HCT116 (cell line): Measurements from ENCODE around the gene NDUFB3. TPM values are rescaled to one million over a fixed set of nuclear protein-coding genes. Genes with fewer than 3 reads are reported as not detected.

Source experiments
- ATAC-seq: fragments of 200-7000 bp; cut with Tn5 transposase; 2 replicates; pipeline ENCODE4 v1.9.1; 2020; ENCODE audit warnings: mild to moderate bottlenecking, moderate library complexity
- BruUV-seq: library from RNA; stranded (reverse); fragments of 400-500 nt; replicated peaks from 2 replicates; lab custom pipeline; 2021; lab: Mats Ljungman, UMichigan
- CTCF ChIA-PET: fragments of 300-600 bp; sonication (Branson Sonifier 250); formaldehyde crosslinking; loops from one replicate; lab custom pipeline; 2021; ENCODE audit warnings: antibody characterized with exemption; lab: Charles Lee
- POLR2A ChIA-PET: fragments of 300-600, 350-600 bp; sonication (Branson Sonifier 250); formaldehyde crosslinking; loops from one replicate; lab custom pipeline; 2021; ENCODE audit warnings: antibody characterized with exemption; lab: Charles Lee
- RAD21 ChIA-PET, 2 experiments: fragments of 300-600 bp; sonication (Branson Sonifier 250); formaldehyde crosslinking; loops; one replicate each; lab custom pipeline; 2023; ENCODE audit warnings: low total read pairs in 2 of 2; ENCODE audit not compliant: uncharacterized antibody in 2 of 2, unreplicated experiment in 2 of 2, low non-redundant PET in 1 of 2; lab: Charles Lee
- DNase-seq: peaks from one replicate; pipeline ENCODE4 v3.0.0-alpha.2; 2010; ENCODE audit warnings: low read depth, low spot score
- H2AFZ ChIP-seq: fragments of 200-600 bp; shearing (Covaris generic), sonication (generic); 2 replicates; pipeline ENCODE4 v1.6.1; 2017; ENCODE audit warnings: low read depth, mixed run types, mixed read lengths, antibody characterized with exemption, low read length; ENCODE audit not compliant: poor library complexity, severe bottlenecking
- H3K27ac ChIP-seq: 2 replicates; pipeline ENCODE4 v1.5.1; 2012; ENCODE audit warnings: low read depth, low read length
- H3K27me3 ChIP-seq: fragments of 200-600 bp; sonication (generic); 2 replicates; pipeline ENCODE4 v1.6.1; 2016; ENCODE audit warnings: mixed run types, low read length, mixed read lengths; ENCODE audit not compliant: insufficient read depth
- H3K36me3 ChIP-seq, 2 experiments: fragments of 200-500 bp in 1 of 2; fragments of 200-600 bp in 1 of 2; sonication (Bioruptor generic) in 1 of 2; sonication (generic) in 1 of 2; 2 replicates each; pipeline versions ENCODE4 v1.5.1 to v1.6.1; 2014 to 2016; ENCODE audit warnings: low read length in 2 of 2, inconsistent platforms in 1 of 2, mixed read lengths in 1 of 2, mixed run types in 1 of 2; ENCODE audit not compliant: insufficient read depth in 2 of 2, control insufficient read depth in 1 of 2
- H3K4me1 ChIP-seq, 2 experiments: fragments of 200-600 bp in 1 of 2; sonication (generic) in 1 of 2; 2 replicates each; pipeline versions ENCODE4 v1.5.1 to v1.6.1; 2012 to 2017; ENCODE audit warnings: low read length in 2 of 2, inconsistent platforms in 1 of 2, mild to moderate bottlenecking in 1 of 2, mixed read lengths in 1 of 2, mixed run types in 1 of 2, moderate library complexity in 1 of 2; ENCODE audit not compliant: insufficient read depth in 2 of 2, control insufficient read depth in 1 of 2
- H3K4me2 ChIP-seq: fragments of 200-600 bp; sonication (generic); 2 replicates; pipeline ENCODE4 v1.6.1; 2017; ENCODE audit warnings: mixed run types, low read length, mixed read lengths
- H3K4me3 ChIP-seq, 2 experiments: fragments of 200-600 bp in 1 of 2; sonication (generic) in 1 of 2; replicated peaks in 1 of 2; 2 replicates each; pipeline ENCODE4 v1.5.1; 2011 to 2016; ENCODE audit warnings: low read length in 2 of 2, control low read depth in 1 of 2, low read depth in 1 of 2, mild to moderate bottlenecking in 1 of 2, mixed read lengths in 1 of 2, mixed run types in 1 of 2
- H3K79me2 ChIP-seq: fragments of 200-600 bp; sonication (generic); 2 replicates; pipeline ENCODE4 v1.6.1; 2017; ENCODE audit warnings: mild to moderate bottlenecking, mixed run types, low read length, moderate library complexity, mixed read lengths; ENCODE audit not compliant: insufficient read depth
- H3K9ac ChIP-seq: fragments of 200-600 bp; sonication (generic); 2 replicates; pipeline ENCODE4 v1.6.1; 2016; ENCODE audit warnings: low read length, mixed read lengths
- H3K9me2 ChIP-seq: fragments of 200-600 bp; sonication (generic), shearing (Covaris generic); 2 replicates; pipeline ENCODE4 v1.6.1; 2017; ENCODE audit warnings: mixed run types, mild to moderate bottlenecking, moderate library complexity; ENCODE audit not compliant: insufficient read depth
- H3K9me3 ChIP-seq, 2 experiments: fragments of 200-500 bp in 1 of 2; fragments of 200-600 bp in 1 of 2; sonication (Bioruptor generic) in 1 of 2; sonication (generic) in 1 of 2; 2 replicates each; pipeline ENCODE4 v1.6.1; 2014 to 2017; ENCODE audit warnings: low read length in 2 of 2, mixed read lengths in 2 of 2, inconsistent platforms in 1 of 2, low read depth in 1 of 2, mild to moderate bottlenecking in 1 of 2, mixed run types in 1 of 2, moderate library complexity in 1 of 2; ENCODE audit not compliant: control insufficient read depth in 1 of 2, insufficient read depth in 1 of 2
- H4K20me1 ChIP-seq: fragments of 200-600 bp; sonication (generic), shearing (Covaris generic); 2 replicates; pipeline ENCODE4 v1.6.1; 2017; ENCODE audit warnings: mixed run types, mild to moderate bottlenecking, moderate library complexity; ENCODE audit not compliant: insufficient read depth
- FOSL1 ChIP-seq: IDR thresholded peaks from 2 replicates; pipeline ENCODE4 v1.6.1; 2012; ENCODE audit warnings: low read depth
- JUND ChIP-seq: IDR thresholded peaks from 2 replicates; pipeline ENCODE4 v1.6.1; 2012
- intact Hi-C: fragments of 100-400 bp; cut with micrococcal nuclease; formaldehyde crosslinking; loops from 2 replicates; pipeline ENCODE4 v1.10.0; 2022
- total RNA-seq: library from RNA; stranded (reverse); gene quantifications from one replicate; pipeline ENCODE4 v1.2.1, GENCODE V29; 2021; ENCODE audit not compliant: unreplicated experiment

Gene NDUFB3
- total RNA-seq, 1 experiment from 2014 or later = 94.6 TPM

- POLR2A ChIA-PET = no interaction called here
- Histone ChIP-seq H3K4me3 (no peak overlapping the region), H3K36me3 (no peaks in the 10 kb centered on the region), H3K27ac (no peak overlapping the region), H3K9ac (no peak overlapping the region), H3K79me2 (peaks cover 32% of the 10 kb centered on the region), H3K9me3 (no peaks in the 10 kb centered on the region), H3K4me2 (no peak overlapping the region), H2AFZ (no peak overlapping the region), H3K9me2 (no peaks in the 10 kb centered on the region), H3K4me1 (peaks cover 13 to 43% of the 10 kb centered on the region in 2 experiments), H3K27me3 (no peaks in the 10 kb centered on the region), H4K20me1 (no peaks in the 10 kb centered on the region)
- CTCF ChIA-PET = no interaction called here
- ATAC-seq (no peak), DNase-seq (no peak)
- BruUV-seq = no TSS peak
- no peak for TF ChIP-seq JUND
- intact Hi-C loops = no loop called here
- RAD21 ChIA-PET = no interaction called here
Observed at GRCh38 chr2:201114350-201114749, 42.5 kb downstream of the NDUFB3 start.

DNA sequence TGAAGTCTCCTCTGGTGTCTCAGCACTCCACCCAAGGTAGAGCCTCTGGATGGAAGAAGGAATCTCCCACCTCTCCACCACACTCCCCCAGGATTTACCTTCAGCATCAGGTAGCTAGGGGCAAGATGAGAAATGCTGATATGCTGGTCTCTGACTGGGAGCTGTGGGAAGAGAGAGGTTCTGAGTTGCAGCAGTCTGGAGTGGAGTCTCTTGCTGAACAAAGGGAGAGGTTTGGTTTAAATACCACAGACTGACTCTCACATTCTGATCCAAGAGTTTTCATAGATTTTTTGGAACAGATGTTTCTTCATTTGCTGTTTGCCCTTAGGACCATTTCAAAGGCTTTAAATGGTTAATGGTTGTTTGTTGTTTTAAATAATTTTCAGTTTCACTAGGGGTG is 43.0 kb downstream of the NDUFB3 start:
- intact Hi-C loops = no loop called here
- ChIA-PET CTCF (no interaction called here), RAD21 (no interaction called here), POLR2A (interaction anchor here (2.2 kb wide), 1 partner anchor 35 kb away, joined by 8 read pairs; no protein-coding TSS in a partner anchor)
- no peak for DNase-seq
- no peaks in the 10 kb centered on the region for H4K20me1 ChIP-seq
- no peak overlapping the region for H3K4me3 ChIP-seq
- no peak overlapping the region for H2AFZ ChIP-seq
- H3K9ac ChIP-seq = no peak overlapping the region
- no peak for ATAC-seq
- no peaks in the 10 kb centered on the region for H3K9me3 ChIP-seq
- peaks cover 37% of the 10 kb centered on the region for H3K79me2 ChIP-seq
- H3K27me3 ChIP-seq = no peaks in the 10 kb centered on the region
- 0 out of 2 replicates have a peak overlapping the region, but pooled peaks have one; percentile 84 for H3K4me2 ChIP-seq
- no peak overlapping the region for H3K27ac ChIP-seq
- H3K4me1 ChIP-seq = peaks cover 18 to 48% of the 10 kb centered on the region in 2 experiments
- H3K9me2 ChIP-seq = no peaks in the 10 kb centered on the region
- TSS peak; percentile 47 for BruUV-seq
- no peak for TF ChIP-seq FOSL1
- H3K36me3 ChIP-seq = no peaks in the 10 kb centered on the region
